ENCODE measurements around the gene ATG101. TPM values are rescaled to one million over a fixed set of nuclear protein-coding genes. Genes with fewer than 3 reads are reported as not detected.

ATG101 gene
- total and polyA plus RNA-seq, 11 donors: 18.9 to 108 (median 24.1) TPM

DNA sequence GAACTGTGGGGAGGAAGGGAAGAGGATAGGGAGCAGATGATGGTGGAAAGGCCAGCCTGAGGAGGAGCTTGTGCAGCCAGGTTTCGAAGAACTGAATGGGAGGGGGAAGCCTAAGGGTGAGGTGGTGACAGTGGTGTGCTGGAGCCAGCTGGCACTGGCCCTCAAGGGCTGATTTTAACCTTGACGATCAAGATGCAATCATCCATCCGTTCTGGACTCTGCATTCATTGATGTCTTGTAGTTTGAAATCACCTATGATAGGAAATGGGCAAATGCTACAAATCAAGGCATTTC is 2.8 kb upstream of the ATG101 start:
- intact Hi-C loops (cut with DNase I): loop anchor here in 1 of 10 donors (1.0 kb wide), 1 partner anchor 27 kb away; no protein-coding TSS in a partner anchor
- Histone ChIP-seq H3K27me3 (no peaks in the 10 kb centered on the region), H3K27ac (no peak overlapping the region), H3K4me3 (no peak overlapping the region), H3K36me3 (peaks cover 0 to 6% (median 0%) of the 10 kb centered on the region in 9 donors), H3K4me1 (peaks cover 9 to 49% (median 35%) of the 10 kb centered on the region in 12 donors), H3K9me3 (no peaks in the 10 kb centered on the region)
- no peak for TF ChIP-seq POLR2A (IDR thresholded peaks at IDR 0.05)
- TF ChIP-seq, protein P1, sequence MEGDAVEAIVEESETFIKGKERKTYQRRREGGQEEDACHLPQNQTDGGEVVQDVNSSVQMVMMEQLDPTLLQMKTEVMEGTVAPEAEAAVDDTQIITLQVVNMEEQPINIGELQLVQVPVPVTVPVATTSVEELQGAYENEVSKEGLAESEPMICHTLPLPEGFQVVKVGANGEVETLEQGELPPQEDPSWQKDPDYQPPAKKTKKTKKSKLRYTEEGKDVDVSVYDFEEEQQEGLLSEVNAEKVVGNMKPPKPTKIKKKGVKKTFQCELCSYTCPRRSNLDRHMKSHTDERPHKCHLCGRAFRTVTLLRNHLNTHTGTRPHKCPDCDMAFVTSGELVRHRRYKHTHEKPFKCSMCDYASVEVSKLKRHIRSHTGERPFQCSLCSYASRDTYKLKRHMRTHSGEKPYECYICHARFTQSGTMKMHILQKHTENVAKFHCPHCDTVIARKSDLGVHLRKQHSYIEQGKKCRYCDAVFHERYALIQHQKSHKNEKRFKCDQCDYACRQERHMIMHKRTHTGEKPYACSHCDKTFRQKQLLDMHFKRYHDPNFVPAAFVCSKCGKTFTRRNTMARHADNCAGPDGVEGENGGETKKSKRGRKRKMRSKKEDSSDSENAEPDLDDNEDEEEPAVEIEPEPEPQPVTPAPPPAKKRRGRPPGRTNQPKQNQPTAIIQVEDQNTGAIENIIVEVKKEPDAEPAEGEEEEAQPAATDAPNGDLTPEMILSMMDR (IDR thresholded peaks at IDR 0.05): no peak
- ATAC-seq: no peak
- 40 to 51% (median 46%) methylated on average over 3 of the region's 3 CpGs for WGBS, 4 donors
- DNase-seq: no peak

GRCh38 chr12:52070185-52070925 is 577 bp downstream of the ATG101 start:
- WGBS, 4 donors: 3 to 7% (median 4%) methylated on average over 26 to 37 of the region's 37 CpGs
- Histone ChIP-seq H3K27me3 (no peaks in the 10 kb centered on the region), H3K36me3 (peaks cover 0 to 38% (median 23%) of the 10 kb centered on the region in 9 donors), H3K4me1 (peaks cover 9 to 51% (median 32%) of the 10 kb centered on the region in 12 donors), H3K4me3 (peak overlapping the region; percentile 74 to 97 (median 86)), H3K27ac (peak overlapping the region; percentile 82 to 97 (median 93)), H3K9me3 (no peaks in the 10 kb centered on the region)
- DNase-seq: peak in 1 of 5 donors; percentile 27
- intact Hi-C loops (cut with DNase I): no loop called here
- TF ChIP-seq, protein P1 (IDR thresholded peaks at IDR 0.05): no peak
- TF ChIP-seq POLR2A (IDR thresholded peaks at IDR 0.05): no peak
- ATAC-seq: peak in 3 of 4 donors; percentile 16 to 29 (median 28)

- Histone ChIP-seq H3K4me1 (peaks cover 9 to 51% (median 32%) of the 10 kb centered on the region in 12 donors), H3K27ac (peak overlapping the region in 5 of 12 donors; percentile 5 to 52 (median 42)), H3K4me3 (no peak overlapping the region), H3K27me3 (no peaks in the 10 kb centered on the region), H3K36me3 (peaks cover 0 to 69% (median 57%) of the 10 kb centered on the region in 9 donors), H3K9me3 (no peaks in the 10 kb centered on the region)
- WGBS, 4 donors: 70 to 78% (median 72%) methylated on average over 22 to 23 of the region's 23 CpGs
- DNase-seq (peak in 3 of 5 donors; percentile 70 to 74 (median 71)), ATAC-seq (no peak)
- intact Hi-C loops (cut with DNase I): loop anchor here in 1 of 10 donors (2.0 kb wide), 1 partner anchor 43 kb away; no protein-coding TSS in a partner anchor
- TF ChIP-seq POLR2A (IDR thresholded peaks at IDR 0.05): no peak
- TF ChIP-seq, protein P1 (IDR thresholded peaks at IDR 0.05): no peak
Measured at GRCh38 chr12:52073531-52074381, 4.0 kb downstream of the ATG101 start.
